AG09319 (cell line): Measurements from ENCODE around the gene CCNG2.

Source experiments
- DNase-seq: peaks from one replicate; pipeline ENCODE4 v3.0.0-alpha.2; 2010; ENCODE audit warnings: low read depth; ENCODE audit errors: extremely low read depth
- CTCF ChIP-seq: IDR thresholded peaks from 2 replicates; pipeline ENCODE4 v1.5.1; 2011; ENCODE audit warnings: low read depth, mild to moderate bottlenecking, inconsistent platforms, low read length, moderate library complexity

Gene CCNG2

GRCh38 chr4:77169481-77169880 lies 12.5 kb downstream of the CCNG2 start:
- no peak for DNase-seq
- TF ChIP-seq CTCF, result no peak

- no peak for TF ChIP-seq CTCF
Measured at GRCh38 chr4:77170926-77171325, 13.9 kb downstream of the CCNG2 start.

GRCh38 chr4:77172336-77172735 lies 15.3 kb downstream of the CCNG2 start:
- no peak for TF ChIP-seq CTCF
- DNase-seq, result peak; percentile 46

More at GRCh38 chr4:77170926-77171325, 13.9 kb downstream of the CCNG2 start:
- no peak for DNase-seq

- DNase-seq, result no peak
- TF ChIP-seq CTCF, result no peak
Measured at GRCh38 chr4:77174426-77174825, 17.4 kb downstream of the CCNG2 start.

- no peak for DNase-seq
- no peak for TF ChIP-seq CTCF
Measured at GRCh38 chr4:77175201-77175611, 18.2 kb downstream of the CCNG2 start.

- TF ChIP-seq CTCF, result no peak
- DNase-seq, result no peak
Measured at GRCh38 chr4:77176640-77177039, 19.6 kb downstream of the CCNG2 start.

GRCh38 chr4:77177199-77177598 lies 20.2 kb downstream of the CCNG2 start:
- no peak for TF ChIP-seq CTCF
- no peak for DNase-seq
